GM18867 (cell line): ENCODE data around the gene GPS2.

Experiments used
- ATAC-seq: cut with Tn5 transposase; IDR thresholded peaks from one replicate; pipeline ENCODE4 v1.9.1; 2021; ENCODE audit warnings: mild to moderate bottlenecking, moderate library complexity; ENCODE audit not compliant: unreplicated experiment

The GPS2 gene

GRCh38 chr17:7293816-7294613, 21.1 kb downstream of the GPS2 start:
- ATAC-seq = no peak

GRCh38 chr17:7293159-7293558, 22.0 kb downstream of the GPS2 start:
- ATAC-seq = no peak

DNA sequence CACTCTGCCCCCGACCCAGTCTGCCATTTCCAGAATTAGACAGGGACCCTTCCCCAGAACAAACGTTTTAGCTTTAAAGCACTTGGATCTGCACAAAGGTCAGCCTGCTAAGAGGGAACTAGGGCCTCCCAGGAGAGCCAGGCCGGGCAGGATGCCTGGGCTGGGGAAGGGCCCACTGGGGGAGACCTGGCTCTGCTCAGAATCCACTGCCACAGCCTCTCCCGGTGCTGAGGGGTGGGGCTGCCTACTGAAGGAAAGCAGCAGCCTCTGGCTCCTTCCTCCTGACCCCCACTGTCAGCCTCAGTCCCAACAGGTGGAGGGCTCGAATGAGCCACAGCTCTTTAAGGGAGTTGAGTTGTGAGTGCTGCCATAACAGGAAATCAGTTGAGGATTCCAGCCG, 22.4 kb downstream of the GPS2 start:
- ATAC-seq = no peak

- ATAC-seq = no peak
Measured at GRCh38 chr17:7292194-7292593, 23.0 kb downstream of the GPS2 start.

GRCh38 chr17:7290685-7291084, 24.5 kb downstream of the GPS2 start:
- no peak for ATAC-seq

DNA sequence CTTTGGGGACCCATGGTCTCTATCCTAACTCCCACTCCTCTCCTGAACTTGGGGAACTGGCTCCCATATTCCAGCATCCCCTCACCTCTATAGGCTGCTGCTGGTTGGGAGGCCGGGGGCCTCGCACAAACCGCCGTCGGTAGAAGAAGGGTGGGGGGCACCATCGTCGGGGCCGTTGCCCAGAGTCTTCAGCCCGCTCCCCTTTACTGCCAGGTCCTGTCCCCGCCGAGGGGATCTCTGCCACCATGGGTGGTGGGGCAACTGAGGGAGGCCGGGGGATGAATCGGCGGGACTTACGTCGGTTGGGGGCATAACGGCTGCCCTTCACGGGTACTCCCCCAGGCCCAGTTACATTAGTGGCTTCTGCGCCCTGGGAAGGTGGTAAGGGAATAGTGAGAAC, 25.0 kb downstream of the GPS2 start:
- no peak for ATAC-seq

DNA sequence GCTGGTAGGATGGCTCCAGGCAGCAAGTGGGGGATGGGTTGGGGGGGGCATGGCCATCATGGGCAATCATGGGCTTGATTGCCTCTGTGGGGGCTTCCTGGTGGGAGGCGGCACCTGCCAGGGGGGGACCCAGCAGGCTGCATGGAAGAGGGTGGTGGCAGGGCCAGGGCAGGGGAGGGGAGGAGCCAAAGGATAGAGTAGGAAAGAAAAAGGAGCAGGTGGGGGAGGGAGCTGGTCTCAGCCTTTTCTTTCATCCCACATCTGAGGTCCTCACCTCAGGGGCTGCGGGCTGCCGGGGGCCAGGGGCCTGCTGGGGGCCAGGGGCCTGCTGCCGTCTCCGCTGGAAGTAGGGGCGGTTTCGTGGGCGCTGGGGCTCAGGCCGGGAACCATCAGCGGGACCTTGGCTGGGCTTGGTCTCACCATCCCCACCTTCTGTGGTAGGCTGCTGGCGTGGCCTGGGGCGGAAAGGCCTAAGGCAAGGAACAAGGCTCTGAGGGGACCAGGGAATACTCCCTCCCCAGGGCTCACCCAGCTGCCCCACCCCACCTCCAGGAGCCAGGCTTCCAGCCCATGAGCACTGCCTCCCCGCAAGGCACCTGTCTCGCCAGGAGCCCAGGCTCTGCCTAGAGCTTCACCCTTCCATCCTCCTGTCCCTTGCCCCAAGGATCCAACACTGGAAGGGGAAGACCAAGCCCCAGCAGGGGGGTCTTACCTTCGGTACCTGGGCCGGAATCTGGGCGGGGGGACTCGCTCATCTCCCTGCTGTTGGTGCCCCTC, 25.7 kb downstream of the GPS2 start:
- no peak for ATAC-seq

GRCh38 chr17:7285679-7286078, 29.5 kb downstream of the GPS2 start:
- ATAC-seq = no peak

DNA sequence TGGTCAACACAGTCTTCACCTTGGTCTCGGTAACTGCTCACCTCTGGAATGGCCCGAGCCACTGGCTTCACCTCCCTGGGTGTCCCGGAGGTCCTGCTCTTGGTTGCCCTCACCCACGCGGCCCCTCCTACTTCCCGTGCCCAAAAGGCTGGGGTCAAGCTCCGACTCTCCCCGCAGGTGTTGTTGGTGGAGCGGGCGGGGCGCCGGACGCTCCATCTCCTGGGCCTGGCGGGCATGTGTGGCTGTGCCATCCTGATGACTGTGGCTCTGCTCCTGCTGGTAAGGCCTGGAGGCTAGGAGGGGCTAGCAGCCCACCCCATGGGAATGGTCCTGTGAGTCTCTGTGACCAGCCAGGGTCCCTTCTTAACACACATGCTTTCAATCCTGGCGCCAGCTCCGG, 30.2 kb downstream of the GPS2 start:
- ATAC-seq = no peak

DNA sequence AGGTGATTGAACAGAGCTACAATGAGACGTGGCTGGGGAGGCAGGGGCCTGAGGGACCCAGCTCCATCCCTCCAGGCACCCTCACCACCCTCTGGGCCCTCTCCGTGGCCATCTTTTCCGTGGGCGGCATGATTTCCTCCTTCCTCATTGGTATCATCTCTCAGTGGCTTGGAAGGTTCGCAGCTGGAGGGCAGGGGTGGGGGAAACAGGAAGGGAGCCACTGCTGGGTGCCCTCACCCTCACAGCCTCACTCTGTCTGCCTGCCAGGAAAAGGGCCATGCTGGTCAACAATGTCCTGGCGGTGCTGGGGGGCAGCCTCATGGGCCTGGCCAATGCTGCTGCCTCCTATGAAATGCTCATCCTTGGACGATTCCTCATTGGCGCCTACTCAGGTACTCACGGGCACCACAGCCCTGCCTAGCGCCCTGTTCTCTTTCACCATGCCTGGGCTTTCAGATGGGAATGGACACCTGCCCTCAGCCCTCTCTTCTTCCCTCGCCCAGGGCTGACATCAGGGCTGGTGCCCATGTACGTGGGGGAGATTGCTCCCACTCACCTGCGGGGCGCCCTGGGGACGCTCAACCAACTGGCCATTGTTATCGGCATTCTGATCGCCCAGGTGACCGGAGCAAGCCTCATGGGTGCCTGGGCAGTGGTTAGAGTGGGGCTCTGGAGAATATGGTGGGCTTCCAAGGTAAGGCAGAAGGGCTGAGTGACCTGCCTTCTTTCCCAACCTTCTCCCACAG, 31.5 kb downstream of the GPS2 start:
- ATAC-seq = no peak

- ATAC-seq = no peak
Measured at GRCh38 chr17:7282752-7283321, 32.3 kb downstream of the GPS2 start.

- no peak for ATAC-seq
Measured at GRCh38 chr17:7281953-7282751, 33.0 kb downstream of the GPS2 start.

DNA sequence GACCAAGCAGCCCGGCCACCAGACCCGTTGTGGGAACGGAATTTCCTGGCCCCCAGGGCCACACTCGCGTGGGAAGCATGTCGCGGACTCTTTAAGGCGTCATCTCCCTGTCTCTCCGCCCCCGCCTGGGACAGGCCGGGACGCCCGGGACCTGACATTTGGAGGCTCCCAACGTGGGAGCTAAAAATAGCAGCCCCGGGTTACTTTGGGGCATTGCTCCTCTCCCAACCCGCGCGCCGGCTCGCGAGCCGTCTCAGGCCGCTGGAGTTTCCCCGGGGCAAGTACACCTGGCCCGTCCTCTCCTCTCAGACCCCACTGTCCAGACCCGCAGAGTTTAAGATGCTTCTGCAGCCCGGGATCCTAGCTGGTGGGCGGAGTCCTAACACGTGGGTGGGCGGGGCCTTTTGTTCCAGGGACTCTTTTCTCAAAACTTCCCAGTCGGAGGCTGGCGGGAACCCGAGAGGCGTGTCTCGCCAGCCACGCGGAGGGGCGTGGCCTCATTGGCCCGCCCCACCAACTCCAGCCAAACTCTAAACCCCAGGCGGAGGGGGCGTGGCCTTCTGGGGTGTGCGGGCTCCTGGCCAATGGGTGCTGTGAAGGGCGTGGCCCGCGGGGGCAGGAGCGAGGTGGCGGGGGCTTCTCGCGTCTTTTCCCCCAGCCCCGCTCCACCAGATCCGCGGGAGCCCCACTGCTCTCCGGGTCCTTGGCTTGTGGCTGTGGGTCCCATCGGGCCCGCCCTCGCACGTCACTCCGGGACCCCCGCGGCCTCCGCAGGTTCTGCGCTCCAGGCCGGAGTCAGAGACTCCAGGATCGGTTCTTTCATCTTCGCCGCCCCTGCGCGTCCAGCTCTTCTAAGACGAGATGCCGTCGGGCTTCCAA, 33.8 kb downstream of the GPS2 start, which contains the start of gene SLC2A4:
Gene SLC2A4, plus strand, starts transcription at position 645 of the 879 bp plus-strand sequence. Its CDS starts 217 bp downstream, at position 862.
- ATAC-seq = peak; percentile 65

DNA sequence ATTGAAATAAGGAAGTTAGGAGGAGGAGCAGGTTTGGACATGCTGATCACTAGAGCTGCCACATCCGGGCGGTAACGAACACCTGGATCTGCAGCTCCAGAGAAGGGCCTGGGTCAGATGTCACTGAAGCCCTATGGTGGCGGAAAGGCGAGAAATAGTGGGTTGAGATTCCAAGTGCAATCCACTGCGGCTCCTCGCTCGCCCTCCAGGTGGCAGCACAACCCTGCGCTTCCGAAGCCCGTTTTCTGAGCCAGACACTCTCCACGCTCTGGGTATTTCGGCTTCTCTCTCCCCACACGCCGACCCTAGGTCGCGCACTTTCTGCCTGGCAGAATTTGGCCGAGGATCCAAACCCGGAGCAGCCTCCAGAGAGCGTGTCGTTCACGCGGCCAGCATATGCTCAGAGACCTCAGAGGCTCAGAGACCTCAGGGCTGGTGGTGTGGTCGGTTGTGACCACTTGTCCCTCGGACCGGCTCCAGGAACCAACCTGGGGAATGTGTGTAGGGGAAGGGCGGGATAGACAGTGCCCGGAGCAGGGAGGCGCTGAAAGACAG, 34.6 kb downstream of the GPS2 start:
- peak; percentile 47 for ATAC-seq

DNA sequence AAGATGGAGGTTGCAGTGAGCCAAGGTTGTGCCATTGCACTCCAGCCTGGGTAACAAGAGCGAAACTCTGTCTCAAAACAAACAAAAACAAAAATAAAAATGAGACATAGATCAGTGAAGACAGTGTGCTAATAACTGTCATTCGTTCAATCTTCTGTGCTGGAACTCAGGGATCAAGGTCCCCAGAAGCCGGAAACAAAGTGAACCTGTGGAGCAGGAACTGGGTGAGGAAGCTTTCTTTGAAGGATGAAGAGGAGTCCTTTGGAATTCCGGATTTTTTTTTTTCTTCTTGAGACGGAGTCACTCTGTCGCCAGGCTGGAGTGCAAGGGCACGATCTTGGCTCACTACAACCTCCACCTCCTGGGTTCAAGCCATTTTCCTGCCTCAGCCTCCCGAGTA, 35.7 kb downstream of the GPS2 start:
- ATAC-seq = no peak

DNA sequence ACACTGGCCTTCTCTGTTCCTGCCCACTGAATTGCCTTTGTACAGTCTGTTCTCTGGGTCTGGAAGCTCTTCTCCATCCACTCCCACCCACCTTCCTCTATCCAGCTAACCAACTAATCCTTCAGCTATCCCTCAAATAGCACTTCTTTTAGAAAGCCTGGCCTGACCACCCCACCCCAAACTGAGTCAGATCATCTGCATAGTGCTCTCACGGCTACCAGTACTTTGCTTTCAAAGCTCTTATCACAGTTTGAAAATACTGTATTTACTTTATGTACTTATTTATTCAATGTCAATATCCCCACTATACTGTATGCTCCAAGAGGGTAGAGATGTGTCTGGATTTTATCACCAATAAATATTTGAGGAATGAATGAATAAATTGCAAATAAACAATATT, 48.4 kb downstream of the GPS2 start:
- no peak for ATAC-seq

DNA sequence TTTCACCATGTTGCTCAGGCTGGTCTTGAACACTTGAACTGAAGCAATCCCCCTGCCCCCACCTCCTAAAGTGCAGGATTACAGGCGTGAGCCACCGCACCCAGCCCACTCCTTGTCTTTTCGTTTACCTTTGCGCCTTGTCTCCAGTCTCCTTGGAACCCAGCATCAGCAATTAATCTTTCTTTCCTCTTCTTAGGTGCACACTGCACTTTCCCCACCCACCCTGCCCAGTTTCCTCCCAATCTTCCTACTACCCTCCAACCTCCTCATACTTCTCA, 51.4 kb downstream of the GPS2 start:
- no peak for ATAC-seq

- ATAC-seq = no peak
Measured at GRCh38 chr17:7262935-7263800, 52.0 kb downstream of the GPS2 start.
